Epithelial cell of prostate (primary cell): Measurements from ENCODE around the gene CEP131.
A peak's percentile ranks its signal among the peaks of the same experiment; 100 is the strongest.

ENCODE experiments used
- DNase-seq: peaks from one replicate; pipeline ENCODE4 v3.0.0-alpha.2; 2011; ENCODE audit warnings: low read depth, low spot score
- H3K27ac ChIP-seq: fragments of 450-650 bp; 2 replicates; pipeline ENCODE4 v1.5.1; 2017; ENCODE audit warnings: mild to moderate bottlenecking

Gene CEP131

DNA sequence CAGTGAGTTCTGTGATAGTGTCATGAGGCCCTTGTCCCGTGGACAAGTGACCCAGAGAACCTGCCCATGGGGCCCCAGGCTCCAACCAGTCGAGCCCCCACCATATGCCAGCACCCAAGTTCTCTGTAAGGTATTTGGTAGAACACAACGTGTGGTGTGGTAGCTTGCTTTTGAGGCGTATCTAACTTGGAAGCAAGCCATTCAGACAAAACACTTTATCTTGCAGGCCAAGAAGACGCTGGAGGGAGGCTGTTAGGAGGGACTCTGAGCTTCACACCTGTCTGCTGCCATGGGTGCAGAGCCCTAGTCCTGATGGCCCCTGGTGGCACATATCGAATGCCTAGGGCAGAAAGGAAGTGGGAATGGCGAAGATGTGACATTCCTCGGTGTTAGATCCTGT is 18.0 kb upstream of the CEP131 start:
- DNase-seq, result no peak
- no peak overlapping the region for H3K27ac ChIP-seq

DNA sequence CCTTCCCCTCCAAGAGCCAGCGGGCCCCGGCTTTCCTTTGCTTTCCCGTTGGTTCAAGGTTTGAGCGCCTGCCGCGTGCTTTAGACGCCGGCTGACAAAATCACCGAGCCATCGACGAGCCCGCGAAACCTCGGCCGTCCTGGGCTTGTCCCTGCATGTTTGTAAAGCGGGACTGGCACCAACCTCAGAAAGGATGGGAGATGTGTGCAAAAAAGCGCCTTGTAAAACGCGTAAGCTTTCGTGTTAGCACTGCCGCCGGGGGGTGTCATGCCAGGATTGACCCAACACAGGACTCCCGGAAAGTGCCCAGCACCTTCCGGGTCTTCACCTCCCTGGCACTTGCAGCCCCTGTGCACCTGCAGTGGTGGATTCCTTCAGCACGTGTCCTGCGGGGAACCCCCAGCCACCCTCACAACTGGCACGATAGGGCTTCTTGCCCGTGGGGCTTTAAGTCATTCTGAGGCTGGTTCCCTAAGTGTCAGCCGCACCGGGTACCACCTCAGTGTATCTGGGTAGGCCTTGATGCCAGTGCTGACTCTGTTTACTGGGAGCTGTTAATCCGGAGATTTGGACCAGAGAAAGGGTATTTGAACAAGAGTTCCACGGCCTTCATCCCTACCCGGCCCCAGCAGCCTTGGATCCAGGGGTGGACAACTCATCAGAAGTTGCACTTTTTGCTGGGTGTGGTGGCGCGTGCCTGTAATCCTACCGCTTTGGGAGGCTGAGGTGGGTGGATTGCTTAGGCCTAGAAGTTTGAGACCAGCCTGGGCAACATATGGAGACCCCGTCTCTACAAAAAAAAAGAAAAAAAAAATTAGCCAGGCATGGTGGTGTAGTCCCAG is 17.2 kb upstream of the CEP131 start:
- DNase-seq, result peak; percentile 29
- peak overlapping the region; percentile 90 for H3K27ac ChIP-seq

DNA sequence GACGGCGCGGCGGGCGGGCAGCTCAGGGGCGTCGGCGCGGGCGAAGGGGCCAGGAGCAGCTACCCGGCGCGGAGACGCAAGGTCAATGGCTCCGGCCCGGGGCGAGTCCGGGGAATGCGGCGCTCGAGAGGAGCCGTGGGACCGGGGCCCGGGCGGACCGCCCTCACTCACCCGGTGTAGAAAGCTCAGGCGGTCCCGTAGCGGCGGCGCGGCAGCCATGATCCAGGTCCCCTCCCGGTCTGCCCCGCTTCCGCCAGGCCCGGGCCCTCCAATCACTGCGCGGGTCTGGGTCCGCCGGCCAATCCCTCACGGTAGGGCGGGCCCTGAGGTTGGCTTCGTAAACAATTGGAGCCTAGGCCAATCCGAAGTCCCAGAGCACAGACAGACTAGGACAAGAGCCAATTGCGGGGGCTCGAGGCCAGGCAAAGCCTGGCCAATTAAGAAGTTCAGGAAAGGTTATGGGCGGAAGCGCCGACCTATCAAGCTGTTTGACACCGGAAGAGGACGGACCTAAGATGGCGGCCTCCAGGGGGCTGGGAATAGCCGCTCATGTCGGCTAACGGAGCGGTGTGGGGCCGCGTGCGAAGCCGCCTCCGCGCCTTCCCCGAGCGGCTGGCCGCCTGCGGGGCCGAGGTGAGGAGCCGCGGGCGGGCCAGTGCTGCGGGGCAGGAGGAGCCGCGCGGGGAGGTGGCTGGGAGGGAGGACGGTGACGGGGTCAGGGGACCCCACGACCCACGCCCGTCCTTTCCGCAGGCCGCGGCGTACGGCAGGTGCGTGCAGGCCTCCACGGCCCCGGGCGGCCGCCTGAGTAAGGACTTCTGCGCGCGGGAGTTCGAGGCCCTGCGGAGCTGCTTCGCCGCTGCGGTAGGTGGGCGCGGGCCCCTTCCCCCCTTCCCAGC is 16.3 kb upstream of the CEP131 start, which contains the start of the genes NDUFAF8 and TEPSIN:
Gene NDUFAF8 (plus strand): TSS at position 504 of the 899 bp plus-strand sequence. CDS start 46 bp downstream, at position 550.
Gene TEPSIN (minus strand): TSS at position 241 of the 899 bp plus-strand sequence. CDS start 22 bp downstream, at position 219.
- peak; percentile 97 for DNase-seq
- peak within 1 kb of the TSS; percentile 90 for H3K27ac ChIP-seq

DNA sequence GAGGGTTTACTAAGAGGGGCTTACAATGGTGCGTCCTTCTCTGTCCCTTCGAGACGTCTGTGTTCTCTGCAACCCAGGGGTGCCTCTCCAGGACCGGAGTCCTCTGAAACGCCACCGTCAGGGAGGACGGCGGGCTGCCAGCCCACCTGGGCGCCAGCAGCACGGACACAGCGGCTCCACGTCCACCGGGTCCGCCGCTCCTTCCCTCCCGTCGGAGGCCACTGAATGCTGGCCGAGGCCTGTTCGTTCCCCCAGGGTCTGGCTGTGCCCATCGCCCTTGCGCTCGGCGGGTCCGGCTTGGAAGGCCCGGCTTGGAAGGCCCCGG is 15.7 kb upstream of the CEP131 start:
- DNase-seq, result no peak
- H3K27ac ChIP-seq, result no peak overlapping the region

DNA sequence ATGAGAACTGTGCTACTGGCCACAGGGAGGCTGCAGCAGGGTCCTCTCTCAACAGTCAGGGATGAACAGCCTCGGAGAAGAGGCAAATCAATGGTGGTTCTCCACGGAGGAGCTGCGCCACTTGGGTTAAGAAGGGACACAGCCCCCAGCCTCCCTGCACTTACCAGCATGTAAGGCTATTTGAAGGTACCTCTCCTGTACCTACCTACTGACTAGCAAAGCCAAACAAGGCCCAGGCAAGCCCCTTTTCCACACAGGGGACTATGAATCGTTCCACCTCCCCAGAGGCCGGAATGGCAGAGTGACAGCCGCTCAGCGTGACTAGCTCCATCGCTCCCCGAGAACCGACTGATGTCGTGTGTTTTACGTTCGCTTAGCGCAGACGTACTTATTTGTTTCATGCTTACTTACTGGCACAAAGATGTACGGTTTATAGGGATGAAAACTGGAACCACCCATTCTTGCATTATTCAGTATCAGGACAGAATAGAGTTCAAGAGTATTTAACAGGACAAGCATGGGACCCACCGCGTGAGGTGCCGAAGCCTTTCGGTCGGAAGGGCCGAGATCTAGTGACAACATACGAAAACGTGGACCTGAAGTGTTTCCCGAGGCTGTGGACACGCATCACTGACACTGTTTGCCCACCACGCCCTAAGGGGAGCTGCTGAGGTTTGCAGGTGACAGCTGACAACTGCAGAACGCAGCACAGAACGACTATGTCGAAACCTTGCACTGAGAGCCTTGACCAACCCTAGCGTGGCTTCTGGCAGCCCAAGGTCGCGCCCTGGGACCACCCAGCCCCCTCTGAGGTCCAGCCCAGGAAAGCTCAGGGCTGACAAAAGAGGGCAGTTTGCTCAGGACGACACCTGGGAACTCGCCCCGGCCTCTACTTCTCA is 15.1 kb upstream of the CEP131 start:
- no peak for DNase-seq
- no peak overlapping the region for H3K27ac ChIP-seq

DNA sequence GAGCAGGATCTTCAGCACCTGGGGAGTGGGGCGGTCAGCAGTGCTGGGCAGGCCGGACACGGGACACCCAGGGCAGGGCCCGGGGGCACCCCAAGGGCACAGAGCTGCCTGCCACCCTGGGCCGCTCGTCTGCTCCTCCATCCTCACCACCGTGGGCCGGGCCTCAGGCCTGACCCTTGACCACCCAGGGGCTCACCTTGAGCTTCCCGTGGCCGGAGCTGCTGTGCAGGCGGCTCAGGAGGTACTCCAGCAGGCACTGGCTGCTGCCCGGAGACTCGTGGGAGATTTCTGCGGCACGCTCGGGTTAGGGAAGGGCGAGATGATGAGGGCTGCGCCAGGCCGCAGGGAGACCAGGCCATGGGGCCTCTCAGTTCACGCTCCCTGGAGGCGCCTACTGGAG is 14.0 kb upstream of the CEP131 start:
- DNase-seq, result no peak
- H3K27ac ChIP-seq, result no peak overlapping the region

DNA sequence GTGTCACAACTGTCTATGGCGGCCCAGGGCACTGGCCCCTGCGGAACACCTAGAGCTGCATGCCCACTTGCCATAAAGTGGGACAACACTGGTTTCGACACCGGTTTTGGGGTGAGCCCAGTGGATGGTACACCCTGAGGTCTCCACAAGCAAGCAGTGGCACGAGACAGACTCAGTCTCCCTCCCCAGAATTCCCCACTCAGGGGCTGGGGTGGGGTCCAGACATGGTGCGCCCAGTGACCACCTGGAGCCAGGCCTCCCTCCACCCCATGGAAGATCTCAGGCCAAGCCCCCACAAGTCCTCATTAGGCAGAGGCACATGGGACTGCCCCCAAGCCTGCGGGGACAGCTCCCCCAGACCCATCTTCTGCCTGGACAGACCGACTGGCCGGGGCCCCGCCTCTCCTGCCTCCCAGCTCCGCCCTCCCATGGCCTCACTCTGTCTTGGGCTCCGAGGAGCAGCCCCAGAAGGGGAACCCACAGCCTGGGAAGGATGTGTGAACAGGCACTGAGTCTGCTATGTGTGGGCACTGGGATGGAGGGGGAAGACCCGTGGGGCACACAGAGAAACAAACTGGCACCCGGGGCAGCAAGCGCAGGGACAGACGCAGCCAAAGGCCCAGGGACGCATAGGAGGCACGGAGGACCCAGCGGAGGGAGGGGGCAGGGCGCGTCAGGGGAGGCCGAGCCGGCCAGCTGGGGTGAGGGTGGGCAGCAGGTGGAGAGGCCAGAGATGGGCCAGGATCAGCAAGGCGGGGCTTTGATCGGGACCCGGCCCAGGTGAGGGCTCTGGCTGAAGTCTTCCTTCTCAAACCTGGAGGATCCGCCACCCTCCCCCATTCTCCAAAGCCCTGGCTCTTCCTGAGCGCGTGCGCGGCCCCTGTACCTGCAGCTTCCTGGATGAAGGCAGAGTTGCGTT is 13.3 kb upstream of the CEP131 start:
- H3K27ac ChIP-seq, result no peak overlapping the region
- DNase-seq, result no peak

DNA sequence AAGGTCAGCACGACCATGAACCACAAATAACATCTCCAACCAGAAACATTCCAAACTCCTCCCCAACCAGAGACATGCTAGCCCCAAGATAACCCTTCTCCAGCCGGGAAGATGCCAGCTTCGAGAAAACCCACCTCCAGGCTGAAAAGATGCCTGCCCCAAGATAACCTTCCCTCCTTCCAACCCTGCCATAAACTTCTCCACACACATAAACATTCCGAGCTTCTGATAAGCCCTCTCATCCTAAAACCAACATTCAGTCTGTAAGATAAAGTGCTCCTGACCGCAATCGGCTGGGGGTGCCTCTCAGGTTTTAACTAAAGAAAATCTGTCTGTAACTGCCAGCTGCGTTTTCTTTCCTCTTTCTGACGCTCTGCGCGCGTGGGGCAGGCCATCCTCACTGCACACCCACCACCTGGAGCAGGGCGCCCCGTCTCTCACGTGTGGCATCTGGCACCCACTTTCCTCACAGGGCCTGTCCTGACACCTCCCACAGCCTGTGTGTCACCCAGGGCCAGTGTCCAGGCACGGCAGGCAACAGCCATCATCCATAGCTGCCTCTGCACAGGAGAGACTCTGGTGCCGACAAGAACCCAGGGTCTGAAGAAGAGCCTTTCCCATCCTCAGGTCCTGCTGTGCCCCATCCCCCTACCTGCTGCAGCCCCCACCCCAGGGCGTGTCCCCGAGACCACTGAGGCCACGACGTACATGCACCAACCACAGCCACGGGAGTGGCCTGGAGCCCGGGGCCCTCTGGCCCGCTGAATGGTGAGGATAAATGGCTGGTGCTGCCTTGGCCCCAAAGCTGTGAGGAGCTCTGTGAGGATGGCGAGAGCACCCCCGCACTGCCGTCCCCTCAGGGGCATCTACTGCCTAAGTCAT is 12.4 kb upstream of the CEP131 start:
- DNase-seq, result no peak
- no peak overlapping the region for H3K27ac ChIP-seq

DNA sequence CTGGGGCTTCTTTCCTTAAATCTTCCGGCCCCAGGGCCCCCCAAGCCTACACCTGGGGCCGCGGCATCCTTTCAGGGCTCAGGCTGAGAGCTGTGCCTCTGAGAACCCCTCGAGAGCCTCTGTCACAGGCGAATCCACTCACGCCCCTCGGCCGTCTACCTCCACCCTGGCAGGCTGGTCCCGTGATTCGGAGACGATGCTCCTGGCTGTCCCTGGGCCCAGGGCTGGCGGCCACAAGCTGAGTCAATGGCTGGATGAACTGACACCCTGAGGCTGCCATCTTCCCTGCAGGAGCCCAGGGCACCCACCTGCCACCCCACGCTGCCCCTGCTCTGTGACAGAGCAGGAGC is 11.7 kb upstream of the CEP131 start:
- no peak for DNase-seq
- no peak overlapping the region for H3K27ac ChIP-seq

DNA sequence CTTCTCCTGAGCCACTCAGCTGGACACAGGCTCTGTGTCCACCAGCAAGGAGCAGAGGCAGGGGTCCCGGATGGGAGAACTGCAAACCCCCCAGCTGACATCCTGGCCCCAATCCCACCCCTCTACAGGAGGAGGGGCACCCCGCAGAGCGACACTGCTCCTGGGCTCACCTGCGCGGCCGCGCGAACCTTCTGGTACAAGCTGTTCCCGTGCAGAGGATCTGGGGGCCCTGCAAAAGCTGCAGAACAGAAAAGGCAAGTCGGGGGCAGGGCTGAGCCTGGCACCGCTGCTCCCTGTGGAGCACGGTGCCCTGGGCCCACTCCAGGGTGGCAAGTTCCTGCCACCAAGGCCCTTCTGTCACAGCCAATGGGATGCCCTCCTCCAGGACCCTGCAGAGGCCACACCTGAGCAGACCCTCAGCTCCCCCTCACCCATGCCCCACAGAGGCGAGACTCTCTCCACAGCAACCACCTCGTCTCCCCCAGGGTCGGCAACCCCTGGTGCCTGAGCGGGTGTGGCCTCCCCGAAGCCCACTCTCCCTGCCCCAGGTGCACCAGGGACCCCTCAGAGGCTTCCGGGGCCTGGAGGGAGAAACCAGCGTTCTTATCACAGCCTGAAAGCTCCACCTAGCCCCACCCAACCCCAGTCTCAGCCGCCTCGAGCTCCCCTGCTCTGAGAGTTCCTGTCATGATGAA is 11.2 kb upstream of the CEP131 start:
- no peak for DNase-seq
- H3K27ac ChIP-seq, result no peak overlapping the region

DNA sequence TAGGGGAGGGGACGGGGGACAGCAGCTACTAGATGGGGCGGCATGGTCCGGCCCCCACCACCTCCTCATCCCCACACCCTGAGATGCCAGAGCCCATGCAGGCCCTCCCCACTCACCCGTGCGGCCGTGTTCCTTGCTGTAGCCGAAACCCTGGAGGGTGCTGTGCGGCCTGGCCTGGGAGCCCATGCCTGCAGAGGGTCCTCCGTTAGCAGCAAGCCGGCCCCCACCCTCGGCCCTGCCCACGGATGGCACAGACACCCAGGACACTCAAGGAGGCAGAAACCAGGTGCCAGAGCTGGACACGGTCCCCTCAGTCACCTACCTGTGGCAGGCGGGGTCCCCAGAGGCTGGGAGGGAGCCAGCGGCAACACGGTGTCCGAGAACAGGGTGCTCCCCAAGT is 10.6 kb upstream of the CEP131 start:
- H3K27ac ChIP-seq, result no peak overlapping the region

DNA sequence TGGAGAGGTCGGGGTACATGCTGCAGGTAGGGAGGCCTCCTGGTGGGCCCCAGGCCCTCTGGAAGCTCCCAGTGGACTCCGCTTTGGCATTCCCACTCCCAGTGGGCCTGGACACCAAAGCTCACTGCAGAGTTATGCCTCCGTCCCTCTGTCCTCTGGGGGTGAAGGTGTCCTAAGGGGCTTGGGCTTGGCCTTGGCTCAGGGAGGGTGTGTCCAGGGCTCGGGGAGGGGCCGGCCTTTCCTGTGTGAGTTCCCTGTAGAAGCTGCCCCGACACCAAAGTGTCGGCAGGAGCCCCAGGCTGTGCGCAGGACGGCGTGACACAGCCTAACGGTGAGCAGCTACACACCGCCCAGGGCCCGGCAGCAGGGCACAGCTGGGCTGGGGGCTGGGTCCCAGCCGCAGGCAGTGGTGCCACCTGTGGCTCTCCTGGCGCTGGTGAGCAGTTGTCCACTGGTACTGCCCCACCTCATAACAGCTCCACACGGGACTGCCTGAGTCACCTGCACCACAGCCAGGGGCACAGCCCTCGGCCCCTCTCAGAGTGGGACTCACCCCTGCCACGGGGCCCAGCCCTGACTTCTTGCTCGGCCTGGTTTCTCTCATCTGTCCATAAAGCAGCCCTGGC is 10.0 kb upstream of the CEP131 start:
- no peak overlapping the region for H3K27ac ChIP-seq
- DNase-seq, result no peak

More for the DNA sequence above, 10.6 kb upstream of the CEP131 start:
- DNase-seq, result no peak

DNA sequence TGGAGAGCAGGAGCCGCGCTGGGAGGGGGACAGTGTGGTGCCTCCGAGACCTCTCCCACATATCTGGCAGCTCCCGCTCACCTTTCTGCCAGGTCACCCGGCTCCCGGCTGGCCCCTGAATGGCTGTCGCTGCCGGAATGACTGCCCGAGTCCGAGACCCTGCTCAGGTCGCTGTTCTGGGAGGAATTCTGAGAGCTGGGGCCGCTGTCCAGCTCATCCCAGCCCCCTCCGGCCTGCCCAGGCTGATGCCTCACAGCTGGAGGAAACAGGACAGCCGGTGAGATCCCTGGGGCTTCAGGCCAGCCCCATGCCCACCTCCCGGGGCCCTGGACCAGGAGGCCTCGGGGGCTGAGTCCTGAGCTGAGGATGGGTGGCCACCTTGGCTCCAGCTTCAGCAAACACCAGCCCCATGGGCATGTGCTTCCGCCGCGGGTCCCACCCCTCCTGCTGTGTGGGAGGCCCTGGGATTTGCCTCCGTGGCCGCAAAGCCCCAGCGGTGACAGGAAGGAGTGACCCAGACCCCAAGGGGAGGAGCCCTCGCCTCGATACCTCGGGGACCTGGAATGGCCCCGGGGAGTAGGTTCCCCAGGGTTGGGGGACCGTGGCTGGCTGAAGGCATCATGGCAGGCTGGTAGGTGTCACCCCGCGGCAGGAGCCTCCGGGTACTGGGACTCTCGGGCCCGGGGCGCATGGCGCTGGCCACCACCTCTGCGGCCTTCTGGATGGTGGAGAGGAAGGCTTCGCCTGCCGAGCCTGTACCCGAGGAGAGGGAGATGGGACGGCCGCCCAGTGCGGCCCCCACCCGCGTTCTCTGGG is 9.2 kb upstream of the CEP131 start:
- DNase-seq, result no peak
- no peak overlapping the region for H3K27ac ChIP-seq

DNA sequence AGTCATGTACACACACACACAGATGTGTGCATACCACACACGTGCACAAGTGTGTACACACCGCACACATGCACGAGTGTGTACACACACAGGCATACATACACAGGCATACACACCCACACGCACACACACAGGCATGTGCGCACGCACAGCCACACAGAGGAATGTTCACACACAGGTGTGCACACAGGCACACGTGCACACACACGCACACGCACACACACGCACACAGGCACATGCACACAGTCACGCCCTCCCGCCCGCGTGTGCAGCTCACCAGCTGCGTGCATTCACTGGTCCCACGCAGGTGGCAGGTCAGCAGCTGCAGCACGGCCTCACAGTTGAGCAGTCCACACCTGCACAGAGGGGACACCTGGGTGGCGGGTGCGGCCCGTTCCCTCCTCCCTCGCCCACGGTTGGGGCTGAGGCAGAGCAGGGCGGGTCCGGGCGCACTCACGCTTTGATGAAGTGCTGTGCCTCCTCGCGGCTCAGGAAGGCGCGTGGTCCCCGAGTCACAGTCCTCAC is 8.4 kb upstream of the CEP131 start:
- DNase-seq, result no peak
- no peak overlapping the region for H3K27ac ChIP-seq

DNA sequence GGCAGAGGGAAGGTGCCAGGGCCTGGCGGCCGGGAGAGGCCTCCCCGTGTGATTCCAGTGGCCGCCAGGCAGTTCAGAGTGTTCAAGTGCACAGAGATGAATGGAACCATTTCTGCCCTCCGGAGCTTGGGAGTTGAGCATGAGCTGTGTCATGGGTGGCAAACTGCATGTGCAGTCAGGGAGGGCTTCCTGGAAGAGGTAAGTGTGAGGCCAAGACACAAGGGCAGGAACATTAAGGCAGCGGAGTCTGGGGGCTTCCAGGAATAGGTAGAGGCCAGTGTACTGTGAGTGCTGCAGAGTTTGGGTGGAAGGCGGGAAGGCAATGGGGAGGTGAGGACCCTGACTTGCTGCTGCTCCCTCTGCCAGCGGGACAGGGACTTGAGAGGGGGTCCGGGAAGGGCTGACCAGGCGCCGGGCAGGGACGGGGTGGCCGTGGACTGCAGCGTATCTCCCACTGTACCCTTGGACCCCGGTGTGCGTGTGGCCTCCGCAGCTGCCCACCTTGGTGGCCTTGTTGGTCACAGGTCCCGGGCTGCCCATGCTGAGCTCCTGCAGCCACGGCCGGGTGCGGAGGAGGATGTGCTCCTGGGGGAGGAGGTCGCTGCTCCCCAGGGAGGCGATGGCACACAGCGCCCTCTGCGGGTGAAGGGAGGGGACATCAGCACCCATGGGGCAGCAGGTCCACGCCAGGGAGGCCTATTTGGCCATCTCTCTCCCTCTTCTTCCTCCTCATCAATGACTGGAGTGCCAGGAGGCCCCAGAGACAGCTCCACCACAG is 7.5 kb upstream of the CEP131 start:
- no peak overlapping the region for H3K27ac ChIP-seq
- no peak for DNase-seq

DNA sequence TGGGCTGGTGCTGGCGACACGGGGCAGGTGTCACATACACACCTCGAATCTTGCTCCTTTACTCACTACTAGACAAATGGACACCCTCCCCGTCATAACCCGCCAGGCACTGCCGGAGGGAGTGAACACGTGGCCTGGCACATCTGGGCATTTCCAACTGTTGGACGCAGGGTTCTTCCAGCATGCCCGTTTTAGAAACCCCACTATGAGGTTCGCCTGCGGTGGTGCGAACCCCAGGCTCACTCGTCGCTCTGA is 6.8 kb upstream of the CEP131 start:
- H3K27ac ChIP-seq, result no peak overlapping the region

More for the DNA sequence above, 6.8 kb upstream of the CEP131 start:
- DNase-seq, result no peak
